Fibroblast of lung (primary cell): ENCODE results near the gene ARHGAP28. TPM values are rescaled to one million over a fixed set of nuclear protein-coding genes. Genes with fewer than 3 reads are reported as not detected.

ENCODE experiments used
- DNase-seq, 2 donors: peaks; one replicate each; pipeline versions ENCODE4 v3.0.0 to v3.0.0-alpha.2; 2010; ENCODE audit warnings: low read depth in 2 of 2
- H2AFZ ChIP-seq: 2 replicates; pipeline ENCODE4 v1.5.1; 2012; ENCODE audit warnings: low read length, control low read depth, inconsistent platforms
- H3K27ac ChIP-seq: 2 replicates; pipeline ENCODE4 v1.5.1; 2011; ENCODE audit warnings: low read length, control low read depth; ENCODE audit not compliant: insufficient read depth
- H3K27me3 ChIP-seq: 2 replicates; pipeline ENCODE4 v1.5.1; 2011; ENCODE audit warnings: mild to moderate bottlenecking, low read length; ENCODE audit not compliant: control insufficient read depth, insufficient read depth
- H3K36me3 ChIP-seq: 2 replicates; pipeline ENCODE4 v1.5.1; 2011; ENCODE audit warnings: low read length; ENCODE audit not compliant: control insufficient read depth, insufficient read depth
- H3K4me1 ChIP-seq: 2 replicates; pipeline ENCODE4 v1.5.1; 2011; ENCODE audit warnings: low read length; ENCODE audit not compliant: control insufficient read depth, insufficient read depth; ENCODE audit errors: extremely low read depth
- H3K4me2 ChIP-seq: 2 replicates; pipeline ENCODE4 v1.5.1; 2011; ENCODE audit warnings: low read length, control low read depth; ENCODE audit not compliant: insufficient read depth; ENCODE audit errors: extremely low read depth
- H3K4me3 ChIP-seq, 4 experiments: fragments of 200-600 bp in 1 of 4; sonication (generic) in 1 of 4; replicated peaks in 1 of 4; 2 replicates each; pipeline ENCODE4 v1.5.1; 2011 to 2016; ENCODE audit warnings: low read length in 4 of 4, low read depth in 3 of 4, mild to moderate bottlenecking in 3 of 4, control low read depth in 2 of 4, inconsistent platforms in 1 of 4, mixed read lengths in 1 of 4; ENCODE audit not compliant: insufficient read depth in 1 of 4; ENCODE audit errors: control extremely low read depth in 1 of 4
- H3K79me2 ChIP-seq: 2 replicates; pipeline ENCODE4 v1.5.1; 2012; ENCODE audit warnings: mild to moderate bottlenecking, low read length, inconsistent platforms; ENCODE audit not compliant: control insufficient read depth, insufficient read depth
- H3K9ac ChIP-seq: 2 replicates; pipeline ENCODE4 v1.5.1; 2011; ENCODE audit warnings: mild to moderate bottlenecking, low read length, control low read depth; ENCODE audit not compliant: insufficient read depth
- H3K9me3 ChIP-seq: 2 replicates; pipeline ENCODE4 v1.5.1; 2012; ENCODE audit warnings: low read depth, low read length; ENCODE audit not compliant: control insufficient read depth, insufficient read depth
- H4K20me1 ChIP-seq: 2 replicates; pipeline ENCODE4 v1.5.1; 2011; ENCODE audit warnings: low read length; ENCODE audit not compliant: control insufficient read depth, insufficient read depth; ENCODE audit errors: extremely low read depth
- CTCF ChIP-seq, 2 donors: IDR thresholded peaks in 1 of 2; conservative IDR thresholded peaks in 1 of 2; 1 replicate in 1 of 2; 2 replicates in 1 of 2; pipeline ENCODE4 v1.5.1; 2011 to 2012; ENCODE audit warnings: low read length in 2 of 2, control low read depth in 1 of 2, inconsistent platforms in 1 of 2, low read depth in 1 of 2, mild to moderate bottlenecking in 1 of 2
- EZH2 ChIP-seq: IDR thresholded peaks from 2 replicates; pipeline ENCODE4 v1.5.1; 2012; ENCODE audit warnings: low read length, control low read depth, mild to moderate bottlenecking; ENCODE audit errors: missing control alignments
- polyA plus RNA-seq, 2 donors: library from polyadenylated mRNA; depleted of rRNA in 1 of 2; stranded (reverse) in 1 of 2; unstranded in 1 of 2; fragments of >200 nt; gene quantifications; 2 replicates each; pipeline ENCODE4 v1.2.1, GENCODE V29; 2011 to 2012; ENCODE audit warnings: missing spikeins in 1 of 2
- total RNA-seq: library from RNA; depleted of rRNA; stranded (reverse); fragments of >200 nt; gene quantifications from 2 replicates; pipeline ENCODE4 v1.2.1, GENCODE V29; 2014

The ARHGAP28 gene
- total and polyA plus RNA-seq, 2 donors (not counting 1 experiment from before 2014, with no cell fraction given) = 3.3 to 35.0 TPM

DNA sequence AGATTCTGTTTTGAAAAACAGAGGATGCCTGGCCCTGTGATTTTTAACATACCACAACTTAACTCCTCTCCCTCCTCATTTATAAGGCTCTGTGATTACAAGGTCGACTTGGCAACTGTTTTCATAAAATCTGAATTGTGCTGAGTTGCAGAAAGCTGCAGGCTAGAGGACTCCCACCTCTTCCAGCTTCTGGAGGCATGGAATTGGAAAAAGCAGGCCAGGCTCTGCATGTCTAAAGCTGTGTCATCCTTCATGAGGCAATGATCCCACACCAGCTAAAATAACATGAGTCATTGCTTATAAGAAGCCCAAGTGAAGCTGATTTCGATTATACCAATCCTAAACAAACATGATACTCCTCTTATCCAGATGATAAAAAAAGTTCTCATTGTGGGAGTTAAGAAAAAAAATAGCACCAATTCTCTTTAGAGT lies 11.7 kb downstream of the ARHGAP28 start:
- Histone ChIP-seq H3K4me1 (peaks cover 16% of the 10 kb centered on the region), H3K9me3 (no peaks in the 10 kb centered on the region), H3K27me3 (no peaks in the 10 kb centered on the region), H3K4me3 (no peak overlapping the region), H3K79me2 (no peaks in the 10 kb centered on the region), H3K36me3 (no peaks in the 10 kb centered on the region), H3K9ac (no peak overlapping the region), H2AFZ (no peak overlapping the region), H3K27ac (peak overlapping the region; percentile 44), H4K20me1 (no peaks in the 10 kb centered on the region), H3K4me2 (peak overlapping the region; percentile 59)
- DNase-seq = peak; percentile 99 to 100
- TF ChIP-seq EZH2 = no peak
- no peak for TF ChIP-seq CTCF (conservative IDR thresholded peaks at IDR 0.05 in 1 of 2, IDR thresholded peaks at IDR 0.05 in 1 of 2; ENCODE audit: low read depth in 1 of 2, low read length in 2 of 2)

- peak overlapping the region; percentile 44 for H3K27ac ChIP-seq
- no peak overlapping the region for H3K9ac ChIP-seq
- DNase-seq = no peak
- no peaks in the 10 kb centered on the region for H3K36me3 ChIP-seq
- no peaks in the 10 kb centered on the region for H3K9me3 ChIP-seq
- H3K4me1 ChIP-seq = peaks cover 16% of the 10 kb centered on the region
- no peaks in the 10 kb centered on the region for H3K27me3 ChIP-seq
- TF ChIP-seq CTCF (conservative IDR thresholded peaks at IDR 0.05 in 1 of 2, IDR thresholded peaks at IDR 0.05 in 1 of 2; ENCODE audit: low read depth in 1 of 2, low read length in 2 of 2) (no peak), EZH2 (no peak)
- no peaks in the 10 kb centered on the region for H4K20me1 ChIP-seq
- peak overlapping the region in 1 of 4 experiments; percentile 4 for H3K4me3 ChIP-seq
- H3K4me2 ChIP-seq = peak overlapping the region; percentile 59
- H2AFZ ChIP-seq = no peak overlapping the region
- no peaks in the 10 kb centered on the region for H3K79me2 ChIP-seq
Observed at GRCh38 chr18:6741786-6742185, 12.3 kb downstream of the ARHGAP28 start.

GRCh38 chr18:6743999-6744398 lies 14.5 kb downstream of the ARHGAP28 start:
- peaks cover 26% of the 10 kb centered on the region for H3K4me1 ChIP-seq
- H3K4me2 ChIP-seq = no peak overlapping the region
- no peaks in the 10 kb centered on the region for H3K36me3 ChIP-seq
- H3K9ac ChIP-seq = no peak overlapping the region
- H3K27me3 ChIP-seq = no peaks in the 10 kb centered on the region
- H3K4me3 ChIP-seq = no peak overlapping the region
- no peaks in the 10 kb centered on the region for H4K20me1 ChIP-seq
- no peaks in the 10 kb centered on the region for H3K9me3 ChIP-seq
- no peak overlapping the region for H2AFZ ChIP-seq
- no peak for TF ChIP-seq EZH2
- no peak for DNase-seq
- no peaks in the 10 kb centered on the region for H3K79me2 ChIP-seq
- H3K27ac ChIP-seq = no peak overlapping the region
